Astrocyte of the cerebellum (primary cell): ENCODE measurements around the gene NFATC2.

ENCODE experiments used
- DNase-seq: peaks from one replicate; pipeline ENCODE4 v3.0.0-alpha.2; 2011; ENCODE audit warnings: low read depth
- H3K4me3 ChIP-seq: 2 replicates; pipeline ENCODE4 v1.5.1; 2011; ENCODE audit warnings: mild to moderate bottlenecking, low read depth, low read length, moderate library complexity
- CTCF ChIP-seq: IDR thresholded peaks from 2 replicates; pipeline ENCODE4 v1.5.1; 2012; ENCODE audit warnings: low read length, low read depth, moderate library complexity, mild to moderate bottlenecking; ENCODE audit errors: missing control alignments
- in situ Hi-C: cut with HindIII; loops from 2 replicates; pipeline ENCODE4 v1.10.0; 2017; ENCODE audit warnings: low sequenced_read_pairs

Gene NFATC2

GRCh38 chr20:51340451-51340840, 202.1 kb downstream of the NFATC2 start:
- DNase-seq, result no peak
- TF ChIP-seq CTCF, result no peak
- no peak overlapping the region for H3K4me3 ChIP-seq
- in situ Hi-C loops, result no loop called here

- TF ChIP-seq CTCF, result no peak
- in situ Hi-C loops, result no loop called here
- H3K4me3 ChIP-seq, result no peak overlapping the region
- peak; percentile 86 for DNase-seq
Measured at GRCh38 chr20:51339721-51340450, 202.6 kb downstream of the NFATC2 start.

GRCh38 chr20:51338692-51339440, 203.7 kb downstream of the NFATC2 start:
- in situ Hi-C loops, result no loop called here
- TF ChIP-seq CTCF, result no peak
- no peak overlapping the region for H3K4me3 ChIP-seq
- peak; percentile 91 for DNase-seq

GRCh38 chr20:51337126-51337805, 205.3 kb downstream of the NFATC2 start:
- in situ Hi-C loops, result no loop called here
- no peak for DNase-seq
- no peak for TF ChIP-seq CTCF
- H3K4me3 ChIP-seq, result no peak overlapping the region
